ENCODE measurements around the gene PRKCQ.

Gene PRKCQ

GRCh38 chr10:6520138-6520537 lies 59.9 kb downstream of the PRKCQ start:
- no peak for DNase-seq (ENCODE audit: low spot score)

GRCh38 chr10:6518791-6519429 lies 61.2 kb downstream of the PRKCQ start:
- DNase-seq (ENCODE audit: low spot score): no peak

- no peak for DNase-seq (ENCODE audit: low spot score)
These were observed 63.2 kb downstream of the PRKCQ start for GRCh38 chr10:6516929-6517284.

GRCh38 chr10:6516281-6516928 lies 63.7 kb downstream of the PRKCQ start:
- no peak for DNase-seq (ENCODE audit: low spot score)

GRCh38 chr10:6514844-6515780 lies 65.0 kb downstream of the PRKCQ start:
- DNase-seq (ENCODE audit: low spot score): no peak

GRCh38 chr10:6514180-6514579 lies 65.9 kb downstream of the PRKCQ start:
- DNase-seq (ENCODE audit: low spot score): no peak

GRCh38 chr10:6513476-6513875 lies 66.6 kb downstream of the PRKCQ start:
- DNase-seq (ENCODE audit: low spot score): no peak

GRCh38 chr10:6512182-6512581 lies 67.9 kb downstream of the PRKCQ start:
- DNase-seq (ENCODE audit: low spot score): no peak

GRCh38 chr10:6511347-6511746 lies 68.7 kb downstream of the PRKCQ start:
- DNase-seq (ENCODE audit: low spot score): no peak

GRCh38 chr10:6507311-6507710 lies 72.8 kb downstream of the PRKCQ start:
- DNase-seq (ENCODE audit: low spot score): no peak

GRCh38 chr10:6505300-6505699 lies 74.8 kb downstream of the PRKCQ start:
- no peak for DNase-seq (ENCODE audit: low spot score)

- DNase-seq (ENCODE audit: low spot score): no peak
These were observed 75.8 kb downstream of the PRKCQ start for GRCh38 chr10:6504296-6504695.

GRCh38 chr10:6503171-6503570 lies 76.9 kb downstream of the PRKCQ start:
- DNase-seq (ENCODE audit: low spot score): no peak

GRCh38 chr10:6501931-6502330 lies 78.1 kb downstream of the PRKCQ start:
- no peak for DNase-seq (ENCODE audit: low spot score)

GRCh38 chr10:6499974-6500373 lies 80.1 kb downstream of the PRKCQ start:
- no peak for DNase-seq (ENCODE audit: low spot score)

GRCh38 chr10:6498771-6499170 lies 81.3 kb downstream of the PRKCQ start:
- DNase-seq (ENCODE audit: low spot score): no peak

- DNase-seq (ENCODE audit: low spot score): no peak
These were observed 82.5 kb downstream of the PRKCQ start for GRCh38 chr10:6497620-6498019.

- no peak for DNase-seq (ENCODE audit: low spot score)
These were observed 85.0 kb downstream of the PRKCQ start for GRCh38 chr10:6494936-6495592.

- DNase-seq (ENCODE audit: low spot score): no peak
These were observed 85.6 kb downstream of the PRKCQ start for GRCh38 chr10:6494442-6494819.

- DNase-seq (ENCODE audit: low spot score): no peak
These were observed 86.3 kb downstream of the PRKCQ start for GRCh38 chr10:6493521-6494441.

- DNase-seq (ENCODE audit: low spot score): no peak
These were observed 87.2 kb downstream of the PRKCQ start for GRCh38 chr10:6492896-6493295.
